Limb (tissue), 2 donors: ENCODE data around the gene ZNF521.
A peak's percentile ranks its signal among the peaks of the same experiment; 100 is the strongest.
"Not testable (repeated sequence)": the region's sequence is repeated elsewhere in the genome, so short reads cannot be mapped to it uniquely, and the experiment has no call there.

ENCODE experiments used
- DNase-seq, 2 donors: peaks; one replicate each; pipeline ENCODE4 v3.0.0-alpha.2; 2016; ENCODE audit errors: extremely low spot score in 2 of 2

Gene ZNF521

DNA sequence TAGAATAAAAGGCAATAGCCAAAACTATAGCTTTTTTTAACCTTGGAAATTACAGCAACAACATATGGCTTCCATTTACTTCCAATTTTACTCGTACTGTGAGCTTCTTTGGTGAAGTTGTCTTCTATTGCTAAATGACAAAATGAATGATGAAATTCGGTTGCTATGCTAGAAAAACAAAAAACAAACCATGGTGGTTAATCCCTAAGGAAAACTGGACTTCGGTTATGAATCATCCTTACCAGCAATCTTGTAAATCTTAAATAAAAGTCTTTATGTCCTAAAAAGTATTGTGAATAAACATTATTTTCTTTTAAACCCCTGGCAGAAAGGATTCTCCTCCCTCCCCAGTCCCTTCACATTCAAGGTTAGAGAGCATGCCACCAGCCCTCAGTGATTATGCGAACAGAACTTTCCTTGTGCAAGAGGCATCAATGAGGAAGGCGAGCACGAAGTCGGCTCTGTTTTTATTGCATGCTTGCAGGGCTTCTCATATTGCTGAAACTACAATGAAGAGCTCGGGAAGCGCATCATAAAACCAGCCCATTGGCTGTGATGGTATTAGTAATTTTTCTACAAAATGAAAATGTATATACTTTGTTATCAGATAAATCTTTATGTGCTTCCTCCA is 62.9 kb downstream of the ZNF521 start:
- peak; percentile 57 to 84 for DNase-seq

DNA sequence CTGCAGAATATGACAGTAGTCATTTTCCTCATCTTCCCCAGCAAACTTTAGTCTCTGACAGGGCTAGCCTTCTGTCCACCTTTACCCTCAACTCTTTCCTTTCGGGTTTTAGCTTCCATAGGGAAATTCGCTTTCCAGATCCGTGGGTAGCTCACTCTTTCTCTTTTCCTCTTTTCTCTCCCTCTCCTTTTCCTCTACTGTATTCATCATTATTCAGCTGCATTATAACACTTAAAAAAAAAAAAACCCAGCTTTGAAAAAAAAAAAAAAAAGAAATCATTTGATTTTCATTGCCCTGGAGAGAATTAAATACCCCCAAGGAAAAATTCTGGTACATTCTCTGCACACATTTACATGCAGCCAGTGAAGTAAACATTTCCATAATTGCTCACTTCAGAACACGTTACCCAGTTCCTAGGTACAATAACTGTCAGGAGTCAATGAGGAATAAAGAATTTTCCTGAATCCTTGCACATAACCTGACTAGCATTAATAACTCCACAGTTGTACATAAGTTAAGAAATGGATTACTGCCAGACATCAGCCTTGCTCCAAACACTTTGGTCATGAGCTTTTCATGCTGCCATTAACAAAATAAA is 63.5 kb downstream of the ZNF521 start:
- no peak for DNase-seq

DNA sequence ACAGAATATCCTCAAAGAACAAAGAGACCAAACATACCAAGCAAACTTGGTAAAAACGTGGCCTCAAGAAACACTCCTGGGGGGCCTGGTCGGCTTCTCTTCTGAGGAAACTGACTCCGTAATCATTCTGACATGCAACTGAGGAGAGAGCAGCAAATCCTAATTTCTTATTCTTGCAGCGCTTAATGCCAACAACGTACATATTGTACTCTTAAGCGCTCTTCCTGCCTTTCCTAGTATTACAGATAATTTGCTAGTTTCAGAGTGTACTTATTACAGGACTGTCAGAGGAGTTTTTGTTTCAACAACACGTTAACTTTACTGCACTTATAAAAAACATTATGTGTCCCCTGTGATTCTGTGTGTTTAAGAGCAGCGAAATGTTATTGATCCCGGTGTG is 64.9 kb downstream of the ZNF521 start:
- peak in 1 of 2 donors; percentile 48 for DNase-seq

DNA sequence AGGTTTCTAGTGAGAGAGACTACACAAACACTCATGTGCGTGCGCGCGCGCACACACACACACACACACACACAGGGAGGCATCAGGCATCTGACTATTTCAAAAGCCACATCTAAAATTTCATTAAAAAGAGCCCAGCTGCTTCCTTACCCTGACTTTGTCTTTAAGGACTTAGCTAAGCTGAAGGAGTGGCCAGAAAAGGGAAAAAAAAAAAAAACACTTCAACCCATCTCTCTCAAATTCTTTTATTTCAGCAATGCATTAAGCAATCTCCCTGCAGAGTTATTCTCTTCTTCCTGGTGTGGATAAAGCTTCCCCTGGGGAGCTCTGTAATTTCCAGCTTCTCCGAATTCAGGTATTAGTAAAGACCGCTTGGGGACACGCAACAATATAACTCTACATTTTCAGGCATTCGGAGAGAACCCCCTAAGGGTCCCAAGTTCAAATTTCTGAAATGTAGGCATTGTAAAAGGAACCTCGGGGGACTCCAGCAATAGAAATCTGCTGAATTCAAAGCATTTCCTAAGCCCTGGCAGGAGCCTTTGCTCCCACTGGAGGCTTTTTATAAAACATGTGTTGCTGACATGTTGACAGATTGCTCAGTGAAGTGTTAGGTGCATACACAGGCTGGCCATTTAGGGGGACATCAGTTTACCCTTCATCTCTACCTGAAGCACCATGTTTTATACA is 67.0 kb downstream of the ZNF521 start:
- DNase-seq = peak in 1 of 2 donors; percentile 42

DNA sequence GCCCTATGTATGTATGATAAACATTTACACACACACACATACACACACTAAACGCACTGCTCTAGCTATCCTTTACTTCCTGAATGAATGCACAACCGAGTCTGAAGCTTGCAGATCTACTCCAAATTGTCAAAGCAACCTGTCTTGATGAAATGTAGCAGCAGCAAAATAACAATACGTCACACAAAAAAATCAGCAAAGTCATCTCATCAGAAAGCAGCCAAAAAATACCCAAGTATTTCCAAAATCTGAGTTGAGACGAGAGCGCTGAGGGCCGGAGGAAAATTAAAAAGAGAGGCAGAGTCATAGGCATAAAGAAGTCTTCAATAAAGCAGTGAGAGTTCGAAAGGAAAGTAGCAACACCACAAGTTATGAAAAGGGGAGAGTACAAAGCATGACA is 67.7 kb downstream of the ZNF521 start:
- DNase-seq = no peak

DNA sequence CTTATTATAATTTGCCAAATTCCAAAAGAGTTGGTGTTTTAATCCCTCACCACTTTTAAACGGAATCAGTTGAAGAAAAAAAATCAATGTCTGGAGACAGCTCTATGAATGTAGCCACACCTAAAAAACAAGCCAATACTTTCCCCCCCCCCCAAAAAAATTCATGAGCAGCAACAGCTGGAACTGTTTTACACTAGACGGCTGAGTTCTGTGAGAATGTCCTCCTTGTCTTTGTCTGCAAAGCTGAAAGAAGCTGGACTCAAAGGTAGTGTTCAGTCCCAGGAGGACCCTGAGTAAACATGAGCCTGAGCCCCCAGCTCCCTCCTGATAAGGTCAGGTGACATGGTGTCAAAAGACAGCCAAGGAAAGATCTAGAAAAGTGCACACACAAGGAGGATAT is 68.2 kb downstream of the ZNF521 start:
- no peak for DNase-seq

DNA sequence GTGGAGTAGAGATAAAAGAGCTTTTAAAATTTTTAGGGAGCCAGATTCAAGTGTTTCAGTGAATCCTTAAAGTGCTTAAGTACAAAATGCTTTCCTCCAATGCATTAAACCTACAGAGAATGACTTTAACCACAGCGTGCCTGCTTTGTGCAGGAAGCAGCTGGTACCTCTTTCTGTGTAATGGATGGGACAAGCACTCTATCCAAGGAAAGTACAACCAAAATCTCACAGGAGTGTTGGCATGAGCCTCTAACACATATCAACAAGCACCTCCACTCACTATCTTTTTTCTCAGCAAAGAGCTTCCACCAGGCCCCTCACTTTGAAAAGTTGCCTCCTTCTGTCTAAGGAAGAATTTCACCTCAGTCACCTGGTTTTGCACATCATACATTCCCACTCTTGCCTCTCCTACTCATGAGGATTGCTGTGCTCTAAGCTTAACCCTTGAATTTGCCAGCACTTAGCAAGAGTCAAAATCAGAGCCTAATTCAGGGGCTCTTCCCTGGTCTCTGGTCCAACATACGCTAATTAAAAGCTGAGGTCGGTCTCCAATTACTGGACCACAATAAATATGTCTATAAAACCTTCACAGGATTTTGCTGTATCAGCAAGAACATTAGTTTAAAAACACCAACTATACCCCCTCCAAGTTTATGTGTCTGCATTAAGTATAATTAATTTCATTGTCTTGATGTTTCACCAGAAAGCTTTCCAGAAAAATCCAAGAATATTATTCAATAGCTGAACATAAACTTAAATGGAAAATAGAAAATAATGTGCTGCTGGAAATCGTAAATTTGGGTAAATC is 68.9 kb downstream of the ZNF521 start:
- DNase-seq = no peak

DNA sequence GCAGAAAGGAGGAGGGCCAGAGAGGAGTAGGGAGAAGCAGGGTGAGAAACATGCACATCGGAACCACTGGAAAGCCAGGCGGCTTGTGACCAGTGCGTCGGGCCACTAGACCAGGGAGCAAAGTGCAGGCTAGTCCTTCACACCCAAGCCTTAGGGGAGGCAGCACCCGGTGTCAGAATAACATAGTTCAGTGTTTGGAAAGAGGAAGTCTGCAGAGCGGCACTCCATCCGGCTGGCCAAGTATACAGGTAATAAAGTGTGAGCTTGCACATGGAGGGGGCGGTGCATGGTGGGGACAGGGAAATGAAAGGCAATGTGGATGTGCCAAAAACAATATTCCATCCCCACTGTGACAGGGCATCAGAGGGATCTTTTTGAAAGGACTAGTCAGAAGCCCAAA is 69.7 kb downstream of the ZNF521 start:
- no peak for DNase-seq

DNA sequence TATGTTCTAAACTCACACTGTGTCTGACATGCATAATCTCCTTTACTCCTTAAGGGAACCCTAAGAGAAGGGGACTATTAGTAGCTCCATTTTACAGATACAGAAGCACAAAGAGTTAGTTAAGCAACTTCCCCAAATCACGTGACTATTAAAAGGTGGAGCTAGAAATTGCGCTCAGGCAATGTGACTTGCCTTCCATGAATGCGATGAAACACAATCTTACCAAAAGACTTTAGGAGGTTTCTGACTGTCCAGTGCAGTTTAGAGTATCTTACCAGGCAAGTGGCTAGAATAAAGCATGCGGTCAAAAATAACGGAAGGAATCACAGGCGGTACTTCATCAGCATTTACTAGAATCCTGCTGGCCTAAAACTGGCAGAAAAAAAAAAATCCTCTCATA is 70.4 kb downstream of the ZNF521 start:
- DNase-seq = no peak

DNA sequence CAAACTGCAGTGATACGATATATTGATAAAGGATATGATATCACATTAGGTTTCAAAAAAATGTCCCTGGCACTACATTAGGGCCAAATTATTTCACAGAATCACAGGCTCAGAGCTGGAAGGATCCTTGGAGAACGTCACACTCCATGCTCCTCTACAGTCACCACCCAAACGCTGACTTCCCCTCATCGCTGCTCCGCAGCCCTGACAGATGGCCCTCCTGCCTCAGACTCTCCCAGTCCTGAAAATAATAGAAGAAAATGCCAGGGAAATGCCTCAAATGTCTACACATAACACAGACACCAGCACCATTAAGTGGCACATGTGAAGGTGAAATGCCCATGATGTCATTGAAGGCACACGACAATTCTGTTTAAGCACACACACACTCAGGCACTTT is 72.0 kb downstream of the ZNF521 start:
- DNase-seq = no peak

DNA sequence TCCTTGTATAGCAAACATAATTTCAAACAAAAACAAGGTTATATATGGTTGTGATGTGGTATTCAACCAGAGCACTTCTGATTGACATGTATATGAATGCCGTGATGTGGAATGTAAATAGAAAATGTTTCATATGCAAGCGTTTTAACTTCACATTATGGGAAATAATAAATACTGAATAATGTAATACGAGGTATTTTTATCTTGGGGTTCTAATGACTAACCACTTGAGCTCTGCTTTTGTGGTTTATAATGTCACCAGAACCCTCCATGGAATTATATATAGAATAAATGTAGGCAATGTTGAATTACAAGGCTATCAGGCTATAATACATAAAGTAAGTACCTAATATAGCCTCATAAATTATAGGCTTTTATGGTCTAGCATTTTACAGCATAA is 72.4 kb downstream of the ZNF521 start:
- DNase-seq = no peak

DNA sequence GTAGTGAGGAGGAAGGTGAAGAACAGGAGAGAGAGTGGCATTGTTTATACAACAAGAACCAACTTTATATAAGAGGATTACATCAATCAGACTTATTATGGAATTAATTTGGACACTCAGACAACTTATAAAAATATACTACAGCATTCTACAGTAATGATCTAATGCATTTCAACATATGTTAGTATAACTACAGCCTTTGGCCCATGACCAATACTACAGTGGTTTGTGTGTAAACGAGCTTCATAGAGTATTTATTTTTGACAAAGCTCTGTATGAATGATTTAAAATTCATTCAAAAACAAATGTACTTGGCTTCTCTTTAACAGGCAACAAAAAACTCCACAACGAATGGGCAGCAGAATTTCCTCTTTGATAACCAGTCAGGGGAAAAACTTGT is 72.8 kb downstream of the ZNF521 start:
- DNase-seq = no peak

DNA sequence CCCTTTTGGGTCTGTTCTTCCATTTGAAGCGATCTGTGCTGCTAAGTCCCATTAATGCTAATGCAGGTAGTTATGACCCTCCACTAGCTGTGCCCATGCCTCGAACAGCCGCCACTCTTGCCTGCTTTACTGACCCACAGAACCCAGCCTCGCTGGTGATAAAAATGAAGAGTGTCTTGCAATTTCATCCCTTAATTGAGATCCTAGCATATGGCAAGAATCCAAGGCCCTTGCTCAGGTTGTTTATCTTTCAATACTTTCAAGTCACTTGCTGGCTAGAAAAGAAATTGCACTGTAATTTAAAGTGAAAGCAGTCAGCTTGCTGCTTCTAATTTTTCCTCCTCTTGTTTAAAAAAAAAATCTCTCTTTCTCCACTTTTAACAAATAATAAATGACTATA is 73.6 kb downstream of the ZNF521 start:
- DNase-seq = no peak

DNA sequence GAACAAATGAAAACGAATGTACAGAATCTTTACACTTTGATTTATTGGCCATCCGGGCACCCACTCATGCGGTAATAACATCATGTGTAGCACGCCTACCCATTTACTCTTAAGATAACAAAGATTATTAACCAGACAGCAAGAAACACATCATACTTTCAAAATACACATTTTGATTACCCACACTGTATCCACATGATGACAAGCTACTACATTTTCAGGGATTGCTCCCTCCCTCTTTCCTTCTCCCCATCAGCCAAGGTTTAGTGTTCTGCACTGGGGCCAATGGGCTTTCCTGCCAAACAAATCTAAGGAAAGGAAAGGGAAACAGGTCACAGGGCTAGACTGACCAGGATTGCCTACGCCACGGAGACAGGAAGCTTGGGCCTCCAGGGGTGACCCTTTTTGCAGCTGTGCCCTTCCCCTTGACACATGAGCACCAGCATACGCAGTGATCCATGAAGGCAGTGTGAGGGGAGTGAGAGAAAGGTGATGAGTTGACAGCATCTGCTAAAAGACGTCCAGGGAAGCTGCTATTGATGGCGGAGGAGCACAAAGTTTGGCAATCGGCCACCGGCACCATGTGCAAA is 76.5 kb downstream of the ZNF521 start:
- peak in 1 of 2 donors; percentile 53 for DNase-seq

DNA sequence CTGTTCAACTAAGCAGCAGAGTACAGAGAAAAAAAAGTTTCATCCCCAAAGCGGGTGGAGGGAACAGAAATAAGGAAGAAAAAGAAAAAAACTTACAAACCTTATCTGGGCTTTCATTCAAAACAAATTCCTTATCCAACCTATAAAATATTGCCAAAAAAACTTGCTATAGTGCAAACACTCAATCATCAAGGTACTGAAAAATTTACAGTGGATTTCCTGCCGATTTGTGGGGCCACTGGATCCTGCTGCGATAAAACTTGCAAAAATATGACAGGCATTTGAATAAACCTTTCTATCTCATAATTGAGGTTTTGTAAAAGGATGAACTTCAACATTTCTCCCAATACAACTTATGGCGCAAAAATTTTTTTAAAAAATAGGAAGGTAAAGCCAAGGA is 77.0 kb downstream of the ZNF521 start:
- no peak for DNase-seq

DNA sequence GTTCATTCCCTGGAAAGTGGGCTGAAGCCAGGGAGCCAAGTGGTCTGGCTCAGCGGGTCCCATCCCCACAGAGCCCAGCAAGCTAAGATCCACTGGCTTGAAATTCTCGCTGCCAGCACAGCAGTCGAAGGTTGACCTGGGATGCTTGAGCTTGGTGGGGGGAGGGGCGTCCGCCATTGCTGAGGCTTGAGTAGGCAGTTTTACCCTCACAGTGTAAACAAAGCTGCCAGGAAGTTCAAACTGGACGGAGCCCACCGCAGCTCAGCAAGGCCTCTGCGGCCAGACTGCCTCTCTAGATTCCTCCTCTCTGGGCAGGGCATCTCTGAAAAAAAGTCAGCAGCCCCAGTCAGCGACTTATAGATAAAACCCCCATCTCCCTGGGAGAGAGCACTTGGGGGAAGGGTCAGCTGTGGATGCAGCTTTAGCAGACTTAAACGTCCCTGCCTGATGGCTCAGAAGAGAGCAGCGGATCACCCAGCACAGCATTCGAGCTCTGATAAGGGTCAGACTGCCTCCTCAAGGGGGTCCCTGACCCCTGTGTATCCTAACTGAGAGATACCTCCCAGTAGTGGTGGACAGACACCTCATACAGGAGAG is 84.9 kb downstream of the ZNF521 start:
- not testable (repeated sequence) for DNase-seq

DNA sequence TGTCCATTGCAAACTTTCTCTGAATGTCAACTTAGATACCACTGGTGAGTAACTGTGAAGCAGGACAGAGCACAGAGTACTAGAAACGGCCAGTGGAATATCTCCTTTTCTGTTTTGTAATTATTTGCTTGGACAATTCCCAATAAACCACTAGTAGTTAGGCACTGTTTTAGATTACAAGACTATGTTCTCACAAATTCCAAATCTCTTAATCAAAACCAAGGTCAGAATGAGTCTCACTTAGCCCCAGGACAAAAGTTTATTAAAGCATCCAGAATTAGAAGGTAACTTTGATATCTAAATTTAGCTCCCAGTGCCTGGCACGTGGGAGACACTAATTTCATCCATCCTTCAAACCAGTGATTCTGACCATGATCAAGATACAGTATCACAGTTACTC is 89.0 kb downstream of the ZNF521 start:
- DNase-seq = no peak

DNA sequence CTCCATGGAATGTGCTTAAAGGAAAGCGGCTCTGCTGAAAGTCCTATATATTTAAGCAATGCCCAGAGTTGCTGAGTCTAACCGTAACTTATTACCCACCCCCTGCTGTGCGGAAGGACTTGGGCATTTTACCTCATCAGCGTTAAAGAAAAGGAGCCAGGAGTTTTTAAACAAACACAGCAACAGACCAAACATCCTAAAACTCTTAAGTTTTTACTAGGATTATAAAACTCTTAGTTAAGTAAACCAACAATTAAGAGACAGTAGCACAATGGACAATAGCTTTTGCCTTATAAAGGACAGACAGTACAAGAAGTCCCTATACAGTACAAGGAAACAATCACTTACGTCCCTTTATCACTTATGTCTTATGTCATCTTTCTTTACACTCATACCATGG is 90.2 kb downstream of the ZNF521 start:
- DNase-seq = no peak

DNA sequence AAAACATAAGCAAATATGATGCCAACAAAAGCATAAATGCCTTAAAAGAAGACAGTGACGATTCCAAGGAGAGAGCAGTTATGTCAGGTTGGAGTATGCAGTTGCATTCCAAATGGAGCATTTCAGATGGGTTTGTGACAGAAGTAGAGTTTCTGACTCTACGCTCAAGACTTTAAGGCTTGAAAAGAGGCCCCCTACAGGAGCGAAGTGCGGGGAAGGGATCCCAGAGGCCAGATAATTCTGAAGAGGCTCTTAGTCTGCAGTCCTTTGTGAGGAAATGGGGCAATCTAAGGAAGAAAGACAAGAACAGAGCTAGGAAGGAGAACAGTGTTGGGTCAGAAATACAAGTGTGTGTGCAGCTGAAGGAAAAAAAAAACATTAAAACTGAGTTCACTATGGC is 95.5 kb downstream of the ZNF521 start:
- no peak for DNase-seq

DNA sequence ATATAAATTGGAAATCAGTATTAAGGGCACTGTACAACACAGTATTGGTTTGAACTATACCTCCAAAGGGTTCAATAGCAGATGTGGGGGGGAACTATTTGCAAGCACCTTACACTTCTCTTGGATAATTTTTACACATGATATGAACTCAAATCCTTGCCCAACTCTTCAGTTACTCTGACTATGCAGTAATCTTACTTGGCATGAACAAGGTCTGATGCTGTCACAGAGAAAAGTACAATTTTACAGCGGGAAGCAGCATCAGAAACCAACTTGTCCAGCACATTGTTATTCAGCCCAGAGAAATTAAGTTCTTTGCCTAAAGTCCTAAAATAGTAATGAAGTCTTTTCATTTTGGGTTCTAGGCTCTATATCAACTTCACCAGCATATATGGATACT is 98.2 kb downstream of the ZNF521 start:
- DNase-seq = no peak

DNA sequence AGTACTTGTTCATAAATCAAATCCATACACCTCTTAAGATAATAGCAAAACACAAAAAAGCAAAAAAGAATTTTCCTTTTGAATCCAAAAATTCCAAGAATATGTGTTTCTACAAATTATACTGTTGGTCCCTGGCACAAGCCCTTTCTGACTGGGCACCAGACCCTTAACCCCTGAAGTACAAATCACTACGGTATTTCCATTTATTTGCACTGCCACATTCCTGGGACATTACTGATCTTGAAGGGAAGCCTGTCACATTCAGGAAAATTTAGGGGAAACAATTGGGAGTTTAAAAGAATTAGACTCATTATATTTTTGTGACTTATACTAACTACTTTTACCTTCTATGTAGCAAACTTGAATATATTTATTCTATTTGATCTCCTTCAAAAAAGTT is 98.8 kb downstream of the ZNF521 start:
- no peak for DNase-seq

DNA sequence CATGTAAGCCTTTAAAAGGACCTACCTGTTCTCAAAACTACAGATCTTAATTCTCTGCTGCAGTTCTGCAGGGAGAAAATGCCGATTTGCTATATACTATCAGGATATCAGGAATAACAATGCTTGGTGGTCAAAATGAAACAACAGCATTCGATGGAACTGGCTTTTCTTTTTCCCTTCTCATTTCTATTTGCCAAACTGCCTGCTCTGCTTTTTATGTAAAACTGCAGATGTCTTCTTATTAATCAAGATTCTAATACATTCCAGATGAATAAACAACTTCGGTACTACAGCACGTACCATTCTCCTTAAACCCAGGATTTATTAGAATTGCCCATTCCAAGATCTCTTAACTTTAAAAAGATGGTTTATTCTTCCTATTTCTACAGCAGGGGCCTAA is 100.9 kb downstream of the ZNF521 start:
- DNase-seq = no peak
